ENCODE results near the gene SIK3. TPM values are rescaled to one million over a fixed set of nuclear protein-coding genes. Genes with fewer than 3 reads are reported as not detected.
A peak's percentile ranks its signal among the peaks of the same experiment; 100 is the strongest.

SIK3 gene
- total and polyA plus RNA-seq, 3 experiments from 2014 or later, result 33.9 to 48.7 (median 42.8) TPM

DNA sequence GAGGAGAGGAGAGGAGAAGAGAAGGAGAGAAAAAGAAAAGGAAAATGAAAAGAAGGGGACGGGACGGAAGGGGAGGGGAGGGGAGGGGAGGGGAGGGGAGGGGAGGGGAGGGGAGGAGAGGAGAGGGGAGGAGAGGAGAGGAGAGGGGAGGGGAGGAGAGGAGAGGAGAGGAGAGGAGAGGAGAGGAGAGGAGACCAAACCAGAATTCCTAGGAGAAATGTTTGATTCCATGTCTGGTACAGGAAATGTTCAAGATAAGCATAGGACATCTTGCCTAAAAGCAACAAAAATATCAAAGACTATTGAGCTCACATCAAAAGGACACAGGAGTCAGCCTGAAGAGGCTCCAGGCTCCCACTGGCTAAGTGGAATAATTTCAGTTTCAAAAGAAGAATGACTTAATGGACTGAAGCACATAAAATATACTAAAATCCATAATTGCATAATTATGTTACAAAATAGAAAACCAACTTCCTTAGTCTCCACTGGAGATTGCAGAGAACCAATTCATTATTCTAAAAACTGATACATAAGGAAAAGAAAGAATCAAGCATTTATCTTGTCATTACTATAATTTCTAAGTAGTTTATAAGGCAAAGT lies 159.7 kb downstream of the SIK3 start:
- Histone ChIP-seq H3K4me1 (ENCODE audit: insufficient read depth, low read length) (peaks cover 6% of the 10 kb centered on the region), H3K36me3 (ENCODE audit: insufficient read depth, low read length) (no peaks in the 10 kb centered on the region), H3K27me3 (ENCODE audit: insufficient read depth, low read length, poor library complexity, severe bottlenecking) (no peaks in the 10 kb centered on the region), H3K9me3 (ENCODE audit: low read length) (no peaks in the 10 kb centered on the region), H3K27ac (ENCODE audit: low read depth, low read length) (no peak overlapping the region), H3K4me3 (ENCODE audit: low read length) (no peak overlapping the region)
- Mint-ChIP-seq H3K4me3 (no peak overlapping the region), H3K27me3 (no peaks in the 10 kb centered on the region), H3K27ac (peak overlapping the region in 1 of 8 donors; percentile 50), H3K4me1 (peaks cover 24 to 39% (median 35%) of the 10 kb centered on the region in 3 donors), H3K9me3 (no peaks in the 10 kb centered on the region), H3K36me3 (peaks cover 10 to 37% (median 19%) of the 10 kb centered on the region in 3 donors)
- CTCF ChIA-PET, result no interaction called here
- POLR2A ChIA-PET, result no interaction called here
- no peak for DNase-seq

DNA sequence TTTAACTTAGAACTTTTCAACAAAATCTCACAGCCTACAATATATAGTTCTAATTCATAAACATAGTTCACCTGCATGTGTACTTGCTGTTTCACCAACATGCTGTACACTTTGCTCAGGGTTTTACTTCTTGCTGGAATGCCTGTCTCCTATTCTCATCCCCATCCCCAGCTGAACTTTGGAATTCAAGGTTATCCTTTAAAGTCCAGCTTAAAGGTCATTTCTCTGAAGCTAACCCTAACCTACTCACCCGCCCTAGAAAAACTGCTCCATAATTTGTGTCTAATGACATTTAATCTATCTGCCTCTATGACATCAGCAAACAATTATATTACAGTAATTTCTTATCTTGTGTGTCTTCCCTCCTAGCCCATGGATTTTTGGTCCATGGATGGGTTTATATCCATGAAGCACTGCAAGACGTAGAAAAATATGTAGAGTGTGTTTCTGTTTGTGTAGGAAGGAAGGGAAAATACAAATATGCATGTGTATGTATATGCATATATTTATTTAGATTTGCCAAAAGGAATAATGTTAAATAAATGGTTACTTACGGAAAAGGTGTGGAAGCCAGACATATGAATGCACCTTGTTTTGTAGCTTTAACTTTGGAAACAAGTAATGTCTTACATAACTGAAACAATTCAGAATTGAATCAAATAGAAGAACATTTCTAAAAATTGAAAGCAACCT lies 161.3 kb downstream of the SIK3 start:
- H3K36me3 Mint-ChIP-seq, result peaks cover 10 to 29% (median 11%) of the 10 kb centered on the region in 3 donors
- H3K27ac ChIP-seq (ENCODE audit: low read depth, low read length), result no peak overlapping the region
- ChIA-PET POLR2A (no interaction called here), CTCF (no interaction called here)
- peak overlapping the region in 7 of 8 donors; percentile 3 to 80 (median 12) for H3K27ac Mint-ChIP-seq
- H3K9me3 ChIP-seq (ENCODE audit: low read length), result no peaks in the 10 kb centered on the region
- DNase-seq, result no peak
- no peaks in the 10 kb centered on the region for H3K27me3 Mint-ChIP-seq
- H3K4me1 ChIP-seq (ENCODE audit: insufficient read depth, low read length), result peaks cover 20% of the 10 kb centered on the region
- no peak overlapping the region for H3K4me3 ChIP-seq (ENCODE audit: low read length)
- no peaks in the 10 kb centered on the region for H3K9me3 Mint-ChIP-seq
- H3K27me3 ChIP-seq (ENCODE audit: insufficient read depth, low read length, poor library complexity, severe bottlenecking), result no peaks in the 10 kb centered on the region
- H3K4me3 Mint-ChIP-seq, result no peak overlapping the region
- no peaks in the 10 kb centered on the region for H3K36me3 ChIP-seq (ENCODE audit: insufficient read depth, low read length)
- H3K4me1 Mint-ChIP-seq, result peaks cover 32 to 46% (median 42%) of the 10 kb centered on the region in 3 donors

DNA sequence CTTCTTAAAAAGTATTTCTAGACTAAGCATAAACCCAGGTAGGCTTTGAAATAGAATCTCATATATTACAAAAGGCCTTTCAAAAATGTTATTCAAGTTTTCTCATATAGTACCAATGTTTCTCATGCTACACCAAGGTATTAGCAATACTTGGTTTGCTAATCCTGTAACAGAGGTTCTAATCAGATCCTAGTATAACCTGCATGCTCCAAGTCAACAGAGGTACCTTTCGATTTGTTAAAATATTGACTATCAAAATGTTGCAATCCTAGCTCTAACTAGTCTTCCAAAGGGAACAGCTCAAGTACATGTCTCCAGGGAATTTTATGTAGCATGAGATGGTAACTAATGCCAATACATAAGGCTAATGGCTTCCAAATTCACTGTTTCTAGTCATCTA lies 162.7 kb downstream of the SIK3 start:
- Mint-ChIP-seq H3K27me3 (no peaks in the 10 kb centered on the region), H3K9me3 (no peaks in the 10 kb centered on the region), H3K4me3 (no peak overlapping the region), H3K27ac (peak overlapping the region in 4 of 8 donors; percentile 24 to 35 (median 28)), H3K36me3 (peaks cover 9 to 25% (median 10%) of the 10 kb centered on the region in 3 donors), H3K4me1 (peaks cover 44 to 57% (median 52%) of the 10 kb centered on the region in 3 donors)
- no peak for DNase-seq
- Histone ChIP-seq H3K4me3 (ENCODE audit: low read length) (no peak overlapping the region), H3K36me3 (ENCODE audit: insufficient read depth, low read length) (no peaks in the 10 kb centered on the region), H3K27me3 (ENCODE audit: insufficient read depth, low read length, poor library complexity, severe bottlenecking) (no peaks in the 10 kb centered on the region), H3K9me3 (ENCODE audit: low read length) (no peaks in the 10 kb centered on the region), H3K4me1 (ENCODE audit: insufficient read depth, low read length) (peaks cover 34% of the 10 kb centered on the region), H3K27ac (ENCODE audit: low read depth, low read length) (no peak overlapping the region)
- CTCF ChIA-PET, result no interaction called here
- POLR2A ChIA-PET, result no interaction called here

- peaks cover 9 to 23% (median 10%) of the 10 kb centered on the region in 3 donors for H3K36me3 Mint-ChIP-seq
- no peak overlapping the region for H3K4me3 ChIP-seq (ENCODE audit: low read length)
- H3K27ac Mint-ChIP-seq, result peak overlapping the region in 1 of 8 donors; percentile 29
- H3K4me1 Mint-ChIP-seq, result peaks cover 48 to 60% (median 56%) of the 10 kb centered on the region in 3 donors
- H3K27me3 ChIP-seq (ENCODE audit: insufficient read depth, low read length, poor library complexity, severe bottlenecking), result no peaks in the 10 kb centered on the region
- H3K27me3 Mint-ChIP-seq, result no peaks in the 10 kb centered on the region
- H3K4me1 ChIP-seq (ENCODE audit: insufficient read depth, low read length), result peaks cover 38% of the 10 kb centered on the region
- no peak overlapping the region for H3K27ac ChIP-seq (ENCODE audit: low read depth, low read length)
- no peak overlapping the region for H3K4me3 Mint-ChIP-seq
- no peaks in the 10 kb centered on the region for H3K9me3 Mint-ChIP-seq
- no peaks in the 10 kb centered on the region for H3K36me3 ChIP-seq (ENCODE audit: insufficient read depth, low read length)
- DNase-seq, result no peak
- CTCF ChIA-PET, result no interaction called here
- POLR2A ChIA-PET, result no interaction called here
- H3K9me3 ChIP-seq (ENCODE audit: low read length), result no peaks in the 10 kb centered on the region
Observed at GRCh38 chr11:116935089-116935488, 163.1 kb downstream of the SIK3 start.

- no peaks in the 10 kb centered on the region for H3K9me3 ChIP-seq (ENCODE audit: low read length)
- peak overlapping the region; percentile 17 to 100 (median 98) for H3K27ac Mint-ChIP-seq
- H3K27me3 Mint-ChIP-seq, result no peaks in the 10 kb centered on the region
- peak overlapping the region in 2 of 7 donors; percentile 17 to 40 for H3K4me3 Mint-ChIP-seq
- no peaks in the 10 kb centered on the region for H3K9me3 Mint-ChIP-seq
- H3K4me3 ChIP-seq (ENCODE audit: low read length), result no peak overlapping the region
- peaks cover 5 to 16% (median 10%) of the 10 kb centered on the region in 3 donors for H3K36me3 Mint-ChIP-seq
- no peak for DNase-seq
- H3K27me3 ChIP-seq (ENCODE audit: insufficient read depth, low read length, poor library complexity, severe bottlenecking), result no peaks in the 10 kb centered on the region
- H3K36me3 ChIP-seq (ENCODE audit: insufficient read depth, low read length), result no peaks in the 10 kb centered on the region
- ChIA-PET CTCF (interaction anchor here (0.8 to 1.3 kb wide), 3 partner anchors 14 to 172 kb away, joined by 3 to 4 read pairs (median 3); no protein-coding TSS in a partner anchor), POLR2A (no interaction called here)
- peaks cover 50% of the 10 kb centered on the region for H3K4me1 ChIP-seq (ENCODE audit: insufficient read depth, low read length)
- H3K27ac ChIP-seq (ENCODE audit: low read depth, low read length), result no peak overlapping the region
- peaks cover 58 to 65% (median 62%) of the 10 kb centered on the region in 3 donors for H3K4me1 Mint-ChIP-seq
Observed at GRCh38 chr11:116933961-116934360, 164.3 kb downstream of the SIK3 start.

GRCh38 chr11:116932181-116932580 lies 166.0 kb downstream of the SIK3 start:
- Mint-ChIP-seq H3K27me3 (no peaks in the 10 kb centered on the region), H3K4me1 (peaks cover 76 to 82% (median 80%) of the 10 kb centered on the region in 3 donors), H3K4me3 (peak overlapping the region; percentile 75 to 88 (median 81)), H3K9me3 (no peaks in the 10 kb centered on the region), H3K27ac (peak overlapping the region; percentile 88 to 100 (median 98)), H3K36me3 (peaks cover 7 to 17% (median 10%) of the 10 kb centered on the region in 3 donors)
- POLR2A ChIA-PET, result interaction anchor here (1.0 kb wide), 1 partner anchor 23 kb away, joined by 5 read pairs; no protein-coding TSS in a partner anchor
- Histone ChIP-seq H3K36me3 (ENCODE audit: insufficient read depth, low read length) (no peaks in the 10 kb centered on the region), H3K27ac (ENCODE audit: low read depth, low read length) (peak overlapping the region; percentile 84), H3K9me3 (ENCODE audit: low read length) (no peaks in the 10 kb centered on the region), H3K27me3 (ENCODE audit: insufficient read depth, low read length, poor library complexity, severe bottlenecking) (no peaks in the 10 kb centered on the region), H3K4me3 (ENCODE audit: low read length) (peak overlapping the region; percentile 38), H3K4me1 (ENCODE audit: insufficient read depth, low read length) (peaks cover 67% of the 10 kb centered on the region)
- DNase-seq, result peak in 2 of 5 donors; percentile 31 to 32
- CTCF ChIA-PET, result no interaction called here

DNA sequence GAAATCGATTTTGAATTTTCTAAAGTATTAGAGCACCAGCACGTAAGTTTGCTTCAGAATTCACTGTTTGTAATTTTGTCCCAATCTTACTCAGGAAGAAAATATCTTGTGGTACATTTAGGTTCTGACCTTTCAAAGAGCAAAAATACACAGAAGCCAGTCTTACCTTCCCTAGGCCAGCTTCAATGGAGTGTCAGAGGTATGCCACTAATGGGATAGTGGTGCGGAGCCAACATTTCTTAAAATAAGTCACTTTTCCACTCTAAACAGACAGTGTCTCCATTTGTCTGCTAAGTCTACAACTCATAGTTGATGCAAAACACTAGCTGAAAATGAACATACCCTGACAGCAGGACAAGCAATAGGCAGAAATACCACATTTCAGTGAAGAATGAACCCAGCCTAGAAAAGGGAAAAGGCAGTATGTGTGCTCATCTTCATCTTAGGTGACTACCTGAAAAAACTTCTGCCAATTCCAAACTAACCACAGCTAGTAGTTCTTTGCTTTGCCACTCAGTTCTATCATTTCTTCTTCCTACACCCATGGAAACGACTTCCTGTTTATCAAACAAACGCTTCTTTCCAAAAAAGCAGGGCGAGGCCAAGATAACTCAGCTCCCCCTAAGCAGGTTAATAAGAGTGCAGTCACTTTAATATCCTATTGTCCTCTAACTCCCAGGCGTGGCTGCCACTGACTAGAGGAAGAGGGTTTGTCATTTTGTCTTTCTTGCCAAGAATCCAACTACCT lies 166.8 kb downstream of the SIK3 start:
- DNase-seq, result peak; percentile 12 to 80 (median 66)
- Mint-ChIP-seq H3K27ac (peak overlapping the region; percentile 88 to 100 (median 98)), H3K27me3 (no peaks in the 10 kb centered on the region), H3K36me3 (peaks cover 2 to 14% (median 4%) of the 10 kb centered on the region in 3 donors), H3K9me3 (no peaks in the 10 kb centered on the region), H3K4me1 (peaks cover 80 to 86% (median 84%) of the 10 kb centered on the region in 3 donors), H3K4me3 (peak overlapping the region; percentile 75 to 94 (median 83))
- peak overlapping the region; percentile 38 for H3K4me3 ChIP-seq (ENCODE audit: low read length)
- H3K4me1 ChIP-seq (ENCODE audit: insufficient read depth, low read length), result peaks cover 75% of the 10 kb centered on the region
- POLR2A ChIA-PET, result interaction anchor here (1.0 kb wide), 1 partner anchor 24 kb away, joined by 5 read pairs; no protein-coding TSS in a partner anchor
- no peaks in the 10 kb centered on the region for H3K27me3 ChIP-seq (ENCODE audit: insufficient read depth, low read length, poor library complexity, severe bottlenecking)
- H3K9me3 ChIP-seq (ENCODE audit: low read length), result no peaks in the 10 kb centered on the region
- peak overlapping the region; percentile 84 for H3K27ac ChIP-seq (ENCODE audit: low read depth, low read length)
- no peaks in the 10 kb centered on the region for H3K36me3 ChIP-seq (ENCODE audit: insufficient read depth, low read length)
- CTCF ChIA-PET, result interaction anchor here (0.9 to 2.6 kb wide), 2 partner anchors 106 to 175 kb away, joined by 3 to 14 read pairs; no protein-coding TSS in a partner anchor

Data from CD8-positive, alpha-beta memory T cell (primary cell).